Activated gamma-delta T cell treated with Interleukin-2 at 50 U/mL for 16 hours (primary cell): ENCODE measurements around the gene ABHD1.
"Not testable (repeated sequence)": the region's sequence is repeated elsewhere in the genome, so short reads cannot be mapped to it uniquely, and the experiment has no call there.

Source experiments
- DNase-seq: peaks from one replicate; pipeline ENCODE4 v3.0.0-alpha.2; 2020

The ABHD1 gene

DNA sequence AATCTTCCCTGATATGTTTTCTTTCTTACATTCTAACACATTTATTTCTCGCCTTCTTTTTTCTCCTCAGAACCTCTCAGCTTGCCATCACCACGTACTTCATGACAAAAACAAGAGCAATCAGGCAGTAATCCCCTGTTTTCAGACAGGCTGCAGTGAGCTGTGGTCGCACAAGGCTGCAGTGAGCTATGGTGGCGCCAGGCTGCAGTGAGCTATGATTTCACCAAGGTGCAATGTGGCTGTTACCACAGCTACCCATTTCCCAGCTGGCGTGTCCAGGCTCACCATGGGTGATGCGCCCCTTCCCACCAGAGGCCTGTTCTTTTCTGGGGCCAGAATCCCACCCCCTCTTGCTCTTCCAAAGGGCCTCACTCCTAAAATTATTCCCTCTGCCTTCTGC lies 51.0 kb downstream of the ABHD1 start:
- no peak for DNase-seq

DNA sequence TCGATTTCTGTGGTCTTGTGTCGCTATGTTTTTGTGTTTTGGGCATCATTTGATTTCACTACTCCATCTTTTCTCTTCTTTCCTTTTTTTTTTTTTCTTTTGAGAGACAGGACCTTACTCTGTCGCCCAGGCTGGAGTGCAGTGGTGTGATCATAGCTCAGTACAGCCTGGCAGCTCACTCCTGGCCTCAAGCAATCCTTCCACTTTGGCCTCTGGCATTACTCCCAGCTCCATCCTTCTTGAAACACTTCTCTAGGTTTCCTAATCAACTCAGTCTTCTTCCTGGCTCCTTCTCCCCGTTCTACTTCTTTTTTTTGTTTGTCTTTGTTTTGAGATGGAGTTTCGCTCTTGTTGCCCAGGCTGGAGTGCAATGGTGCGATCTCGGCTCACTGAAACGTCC lies 51.7 kb downstream of the ABHD1 start:
- DNase-seq = no peak

DNA sequence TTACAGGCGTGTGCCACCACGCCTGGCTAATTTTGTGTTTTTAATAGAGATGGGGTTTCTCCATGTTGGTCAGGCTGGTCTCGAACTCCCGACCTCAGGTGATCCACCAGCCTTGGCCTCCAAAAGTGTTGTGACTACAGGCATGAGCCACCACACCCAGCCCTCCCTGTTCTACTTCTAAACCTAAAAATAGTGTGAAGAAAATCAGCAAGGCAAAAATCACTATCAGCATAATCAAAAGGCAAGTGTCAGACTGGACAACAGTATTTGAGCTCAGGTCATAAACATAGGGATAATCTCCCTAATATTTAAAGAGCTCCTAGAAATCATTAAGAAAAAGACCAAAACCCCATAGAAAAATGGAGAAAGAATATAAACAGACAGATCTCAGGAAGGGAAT lies 52.2 kb downstream of the ABHD1 start:
- DNase-seq = not testable (repeated sequence)

GRCh38 chr2:27177441-27178351 lies 54.1 kb downstream of the ABHD1 start:
- DNase-seq = no peak

DNA sequence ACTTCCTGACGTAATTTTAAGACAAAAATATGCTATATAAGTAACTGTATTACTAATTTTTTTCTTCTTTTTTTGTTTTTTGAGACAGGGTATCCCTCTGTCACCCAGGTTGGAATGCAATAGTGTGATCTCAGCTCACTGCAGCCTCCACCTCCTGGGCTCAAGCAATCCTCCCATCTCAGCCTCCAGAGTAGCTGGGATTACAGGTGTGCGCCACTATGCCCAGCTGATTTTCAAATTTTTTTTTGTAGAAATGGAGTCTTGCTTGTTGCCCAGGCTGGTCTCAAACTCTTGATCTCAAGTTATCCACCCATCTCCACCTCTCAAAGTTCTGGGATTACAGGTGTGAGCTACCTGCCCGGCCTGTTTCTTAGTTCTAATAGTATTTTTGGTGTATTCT lies 54.9 kb downstream of the ABHD1 start:
- no peak for DNase-seq

- no peak for DNase-seq
Observed at GRCh38 chr2:27179344-27180000, 55.9 kb downstream of the ABHD1 start.
